HG02840 (cell line): Measurements from ENCODE around the gene GALP.
"Not testable (repeated sequence)": the region's sequence is repeated elsewhere in the genome, so short reads cannot be mapped to it uniquely, and the experiment has no call there.

Experiments
- ATAC-seq: cut with Tn5 transposase; IDR thresholded peaks from one replicate; pipeline ENCODE4 v1.9.1; 2021; ENCODE audit warnings: mild to moderate bottlenecking, moderate library complexity, moderate number of reproducible peaks; ENCODE audit not compliant: unreplicated experiment, low FRiP score

GALP gene

DNA sequence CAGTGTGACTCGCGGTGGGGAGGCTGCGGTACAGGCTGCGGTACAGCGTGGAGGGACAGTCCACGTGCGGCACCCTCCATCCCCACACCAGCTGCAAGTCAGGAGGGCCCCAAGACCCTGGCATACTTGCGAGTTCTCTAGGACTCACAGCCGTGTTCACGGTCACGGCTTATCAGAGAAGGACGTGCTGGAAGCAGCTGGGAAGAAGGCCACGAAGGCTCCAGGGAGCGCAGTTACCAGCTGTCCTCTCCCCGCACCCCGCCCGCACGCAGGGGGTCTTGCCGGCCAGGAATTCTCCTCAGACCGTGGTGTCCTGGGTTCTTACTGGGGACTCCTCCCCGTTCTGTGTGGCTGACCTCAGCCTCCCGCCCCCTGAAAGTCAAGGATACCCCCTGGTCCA, 28.5 kb upstream of the GALP start:
- no peak for ATAC-seq

DNA sequence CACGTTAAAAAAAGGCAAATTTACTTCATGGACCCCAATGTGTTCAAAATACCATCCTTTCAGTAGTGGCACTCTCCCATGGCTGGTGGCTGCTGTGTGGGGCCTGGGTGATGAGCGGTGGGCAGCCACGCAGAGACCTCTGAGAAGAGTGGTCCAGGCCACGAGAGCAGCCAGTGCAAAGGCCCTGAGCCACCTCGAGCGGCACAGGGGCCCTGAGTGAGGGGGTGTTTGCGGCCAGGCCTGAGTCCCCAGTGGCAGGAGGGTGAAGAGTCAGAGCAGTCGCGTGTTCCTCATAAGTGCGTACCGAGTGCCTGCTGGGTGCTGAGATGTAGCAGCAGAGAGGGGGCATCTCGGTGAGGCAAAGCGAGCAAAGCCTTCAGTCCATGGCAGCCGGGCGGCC, 27.7 kb upstream of the GALP start:
- no peak for ATAC-seq

DNA sequence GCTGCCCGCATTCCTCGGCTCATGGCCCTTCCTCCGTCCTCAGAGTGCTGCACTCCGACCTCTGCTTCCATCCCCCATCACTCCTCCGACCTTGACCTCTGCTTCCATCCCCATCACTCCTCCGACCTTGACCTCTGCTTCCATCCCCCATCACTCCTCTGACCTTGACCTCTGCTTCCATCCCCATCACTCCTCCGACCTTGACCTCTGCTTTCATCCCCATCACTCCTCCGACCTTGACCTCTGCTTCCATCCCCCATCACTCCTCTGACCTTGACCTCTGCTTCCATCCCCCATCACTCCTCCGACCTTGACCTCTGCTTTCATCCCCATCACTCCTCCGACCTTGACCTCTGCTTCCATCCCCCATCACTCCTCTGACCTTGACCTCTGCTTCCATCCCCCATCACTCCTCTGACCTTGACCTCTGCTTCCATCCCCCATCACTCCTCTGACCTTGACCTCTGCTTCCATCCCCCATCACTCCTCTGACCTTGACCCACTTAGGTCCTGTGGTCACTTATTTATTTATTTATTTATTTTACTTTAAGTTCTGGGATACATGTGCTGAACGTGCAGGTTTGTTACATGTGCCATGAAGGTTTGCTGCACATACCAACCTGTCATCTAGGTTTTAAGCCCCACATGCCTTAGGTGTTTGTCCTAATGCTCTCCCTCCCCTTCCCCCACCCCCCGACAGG, 26.7 kb upstream of the GALP start:
- not testable (repeated sequence) for ATAC-seq

DNA sequence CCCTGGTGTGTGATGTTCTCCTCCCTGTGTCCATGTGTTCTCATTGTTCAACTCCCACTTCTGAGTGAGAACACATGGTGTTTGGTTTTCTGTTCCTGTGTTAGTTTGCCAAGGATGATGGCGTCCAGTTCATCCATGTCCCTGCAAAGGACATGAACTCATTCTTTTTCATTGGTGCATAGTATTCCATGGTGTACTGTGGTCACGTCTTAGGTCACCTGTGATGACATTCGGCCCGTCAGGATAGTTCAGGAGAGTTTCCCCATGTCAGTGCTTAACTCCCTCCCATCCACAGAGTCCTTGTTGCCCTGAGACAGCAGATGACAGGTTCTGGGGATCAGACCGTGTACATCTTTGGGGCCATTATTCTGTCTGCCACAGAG, 26.2 kb upstream of the GALP start:
- no peak for ATAC-seq

DNA sequence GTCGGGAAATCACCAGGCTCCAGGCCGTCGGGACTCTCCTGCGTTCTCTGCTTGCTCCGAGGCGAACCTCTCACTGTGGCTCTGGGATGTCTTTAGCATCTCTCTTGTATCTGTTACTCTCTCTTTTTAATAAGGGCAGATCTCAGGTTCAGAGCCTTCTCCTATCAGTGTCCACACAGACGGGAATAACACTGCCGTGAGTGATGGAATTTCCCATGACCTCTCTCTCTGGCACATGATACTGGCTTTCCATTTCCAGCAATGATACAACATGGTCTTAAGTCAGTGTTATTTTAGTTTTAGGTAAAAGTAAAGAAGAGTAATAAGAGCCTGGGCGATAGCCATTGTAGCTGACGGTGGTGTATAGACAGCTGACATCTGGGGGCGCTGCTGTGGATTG, 25.4 kb upstream of the GALP start:
- no peak for ATAC-seq

DNA sequence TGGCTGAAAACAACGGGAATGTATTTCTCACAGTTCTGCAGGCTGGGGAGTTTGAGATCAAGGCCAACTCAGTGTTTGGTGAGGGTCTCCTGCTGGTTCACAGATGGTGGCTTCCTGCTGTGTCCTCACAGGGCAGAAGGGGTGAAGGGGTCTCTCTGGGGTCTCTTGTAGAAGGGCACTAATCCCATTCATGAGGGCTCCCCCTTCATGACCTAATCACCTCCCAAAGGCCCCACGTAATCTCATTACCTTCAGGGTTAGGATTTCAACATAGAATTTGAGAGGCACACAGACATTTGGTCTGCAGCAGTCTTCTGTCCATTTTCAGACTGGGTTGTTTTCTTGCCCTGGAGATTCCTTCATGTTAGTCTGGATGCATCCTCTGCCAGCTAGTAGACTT, 23.2 kb upstream of the GALP start:
- ATAC-seq = no peak

DNA sequence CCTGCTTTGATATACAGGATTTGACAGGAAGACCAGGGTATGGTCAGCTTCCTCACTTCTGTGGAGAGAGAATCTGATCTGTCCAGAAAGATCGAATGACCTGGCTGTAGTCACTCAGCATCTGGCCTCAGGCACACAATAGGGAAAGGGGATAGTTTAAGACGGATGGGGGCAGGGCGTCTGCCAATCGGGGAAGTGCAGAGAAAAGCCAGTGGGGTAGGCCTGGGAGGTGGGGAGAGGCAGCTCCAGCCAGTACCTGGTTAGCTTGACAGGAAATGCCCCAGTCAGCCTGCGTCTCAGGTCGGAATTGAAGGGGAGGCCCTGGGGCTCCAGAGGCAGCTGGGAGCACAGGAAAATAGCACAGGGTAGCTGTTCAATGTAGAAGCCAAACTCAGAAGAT, 22.3 kb upstream of the GALP start:
- no peak for ATAC-seq

DNA sequence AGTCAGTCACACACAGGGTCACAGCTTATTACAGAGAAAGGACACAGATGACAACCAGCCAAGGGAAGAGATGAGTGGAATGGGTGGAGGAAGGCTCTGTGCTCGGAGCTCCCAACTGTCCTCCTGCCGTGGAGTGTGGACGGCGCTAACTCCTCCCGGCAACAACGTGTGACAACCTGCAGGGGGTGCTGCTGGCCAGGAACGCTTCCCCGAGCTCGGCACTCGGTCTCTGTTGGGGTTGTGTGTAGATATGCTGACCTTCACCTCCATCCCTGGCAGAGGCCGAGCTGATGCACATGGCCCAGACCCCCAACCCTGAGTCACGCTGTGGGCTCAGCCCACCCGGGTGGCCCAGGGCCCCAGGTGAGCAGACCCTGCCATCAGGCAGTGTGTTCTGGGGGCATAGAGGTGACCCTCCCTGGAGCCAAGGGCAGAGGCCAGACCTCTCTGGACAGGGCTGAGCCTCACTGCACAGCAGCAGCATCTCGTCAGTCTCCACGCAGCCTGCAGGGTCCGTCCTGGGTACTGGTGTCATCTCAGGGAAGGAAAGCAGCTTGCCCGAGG, 20.6 kb upstream of the GALP start:
- ATAC-seq = no peak

DNA sequence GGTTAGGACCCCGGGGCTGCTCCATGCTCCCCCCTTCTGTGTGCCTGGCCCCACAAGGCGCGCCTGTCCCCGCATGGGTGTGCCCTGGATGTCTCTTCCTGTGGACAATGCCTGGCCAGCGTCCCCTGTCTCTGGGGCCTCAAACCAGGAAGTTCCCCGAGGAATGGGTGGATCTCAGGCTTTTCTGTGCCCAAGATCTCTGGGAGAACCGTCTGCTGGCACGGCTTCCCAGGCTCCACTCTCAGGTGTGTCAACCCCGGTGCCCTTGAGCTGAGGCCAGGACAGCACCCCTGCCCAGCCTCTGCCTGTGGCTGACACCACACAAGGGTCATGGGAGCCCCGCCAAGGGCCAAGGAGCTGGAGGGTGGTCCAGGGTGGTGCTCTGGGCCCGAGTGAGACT, 19.0 kb upstream of the GALP start:
- ATAC-seq = no peak

DNA sequence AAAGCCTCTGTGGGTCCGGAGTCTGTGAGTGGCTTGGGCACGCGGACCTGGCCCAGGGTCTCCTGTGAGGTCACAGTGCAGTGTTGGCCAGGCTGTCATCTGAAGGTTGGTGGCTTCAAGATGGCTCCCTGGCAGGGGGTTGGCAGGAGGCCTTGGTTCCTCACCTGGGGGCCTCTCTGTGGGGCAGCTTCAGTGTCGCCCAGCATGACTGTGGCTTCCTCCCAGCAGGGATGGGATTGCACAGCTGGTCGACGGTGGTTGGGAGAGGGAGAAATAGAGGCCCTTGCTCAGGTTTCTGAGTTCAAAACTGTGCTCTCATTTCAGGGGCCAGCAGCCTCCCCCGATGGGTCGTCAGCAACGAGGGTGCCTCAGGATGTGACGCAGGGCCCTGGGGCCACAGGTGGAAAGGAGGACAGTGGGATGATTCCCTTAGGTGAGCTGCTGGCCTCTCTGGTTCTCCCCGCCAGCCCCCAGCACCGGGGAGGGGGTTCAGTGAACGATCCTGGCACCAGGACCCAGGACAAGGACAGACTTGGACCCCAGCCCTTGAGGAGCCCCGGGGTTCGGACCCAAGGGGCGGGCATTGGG, 17.5 kb upstream of the GALP start:
- no peak for ATAC-seq

DNA sequence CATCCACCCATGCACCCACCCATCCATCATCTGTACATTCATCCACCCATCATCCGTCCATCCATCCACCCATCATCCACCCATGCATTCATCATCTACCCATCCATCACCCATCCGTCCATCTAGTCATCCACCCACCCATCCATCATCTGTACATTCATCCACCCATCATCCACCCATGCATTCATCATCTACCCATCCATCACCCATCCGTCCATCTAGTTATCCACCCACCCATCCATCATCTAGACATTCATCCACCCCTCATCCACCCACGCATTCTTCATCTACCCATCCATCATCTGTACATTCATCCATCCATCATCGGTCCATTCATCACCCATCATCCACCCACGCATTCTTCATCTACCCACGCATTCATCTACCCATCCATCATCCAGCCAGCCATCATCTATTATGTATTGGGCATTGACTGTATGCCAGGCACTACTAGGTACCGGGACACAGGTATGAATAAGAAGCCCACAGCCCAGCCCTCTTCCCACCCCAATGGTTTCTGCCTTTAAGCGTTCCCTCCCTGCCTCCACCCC, 16.7 kb upstream of the GALP start:
- no peak for ATAC-seq

DNA sequence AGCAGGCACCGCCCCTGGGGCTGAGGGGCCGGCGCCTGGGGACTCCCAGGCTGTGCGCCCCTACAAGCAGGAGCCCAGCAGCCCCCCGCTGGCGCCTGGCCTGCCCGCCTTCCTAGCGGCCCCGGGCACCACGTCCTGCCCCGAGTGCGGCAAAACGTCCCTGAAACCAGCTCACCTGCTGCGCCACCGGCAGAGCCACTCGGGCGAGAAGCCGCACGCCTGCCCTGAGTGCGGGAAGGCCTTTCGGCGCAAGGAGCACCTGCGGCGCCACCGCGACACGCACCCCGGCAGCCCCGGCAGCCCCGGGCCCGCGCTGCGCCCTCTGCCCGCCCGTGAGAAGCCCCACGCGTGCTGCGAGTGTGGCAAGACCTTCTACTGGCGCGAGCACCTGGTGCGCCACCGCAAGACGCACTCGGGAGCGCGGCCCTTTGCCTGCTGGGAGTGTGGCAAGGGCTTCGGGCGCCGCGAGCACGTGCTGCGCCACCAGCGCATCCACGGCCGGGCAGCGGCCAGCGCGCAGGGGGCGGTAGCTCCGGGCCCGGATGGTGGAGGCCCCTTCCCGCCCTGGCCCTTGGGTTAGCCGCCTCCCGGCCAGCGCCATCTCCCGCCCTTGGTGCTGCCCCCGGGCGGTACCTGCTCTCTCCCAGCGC, 16.1 kb upstream of the GALP start:
- no peak for ATAC-seq

DNA sequence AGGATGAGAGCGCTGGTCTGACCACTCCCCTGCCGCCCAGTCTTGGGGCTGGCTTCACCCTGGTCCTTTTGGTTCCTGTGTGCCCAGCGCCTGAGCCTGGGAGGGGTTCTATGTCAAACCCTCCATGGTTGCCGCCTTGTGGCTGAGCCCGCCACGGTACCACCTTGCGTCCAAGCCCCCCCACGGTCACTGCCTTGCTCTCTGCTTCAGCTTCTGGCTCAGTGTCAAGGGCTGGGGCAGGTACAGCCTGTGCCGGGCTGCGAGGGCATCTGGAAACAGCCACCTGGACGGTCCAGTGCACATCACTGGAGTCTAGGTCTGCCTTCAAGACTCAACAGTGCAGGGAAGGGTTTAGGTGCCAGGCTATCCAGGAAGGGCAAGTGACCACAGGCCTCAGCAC, 14.3 kb upstream of the GALP start:
- ATAC-seq = no peak

DNA sequence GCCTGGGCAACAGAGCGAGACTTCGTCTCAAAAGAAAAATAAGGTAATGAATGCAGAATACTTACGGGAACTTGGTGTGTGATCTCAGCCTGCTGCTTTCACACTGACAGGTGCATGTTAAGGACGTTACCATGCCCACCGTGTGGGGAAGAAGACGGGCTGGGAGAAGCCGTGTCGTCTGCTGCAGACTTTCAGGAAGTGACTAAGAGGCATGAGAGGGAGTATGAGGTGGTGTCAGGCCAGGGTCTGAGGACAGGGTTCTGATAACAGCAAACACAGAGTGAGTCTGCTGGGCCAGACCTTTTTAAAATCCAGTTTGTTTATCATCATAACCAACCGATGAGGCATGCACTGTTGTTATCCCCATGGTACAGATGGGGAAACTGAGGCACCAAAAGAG, 13.6 kb upstream of the GALP start:
- no peak for ATAC-seq

DNA sequence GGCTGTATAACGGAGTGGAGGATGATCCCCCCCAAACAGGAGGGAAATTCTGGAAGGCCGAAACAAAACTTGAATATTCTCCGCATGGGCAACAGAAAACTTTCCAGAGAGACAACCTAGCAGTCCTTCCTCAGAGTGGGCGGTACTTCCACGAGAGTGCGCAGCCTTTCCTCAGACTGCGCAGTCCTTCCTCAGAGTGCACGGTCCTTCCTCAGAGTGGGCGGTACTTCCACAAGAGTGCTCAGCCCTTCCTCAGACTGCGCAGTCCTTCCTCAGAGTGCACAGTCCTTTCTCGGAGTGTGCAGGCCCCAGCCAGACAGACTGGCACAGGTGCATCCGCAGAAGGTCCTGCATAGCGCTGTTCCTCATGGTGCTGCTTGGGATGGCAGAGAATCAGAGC, 12.7 kb upstream of the GALP start:
- no peak for ATAC-seq

DNA sequence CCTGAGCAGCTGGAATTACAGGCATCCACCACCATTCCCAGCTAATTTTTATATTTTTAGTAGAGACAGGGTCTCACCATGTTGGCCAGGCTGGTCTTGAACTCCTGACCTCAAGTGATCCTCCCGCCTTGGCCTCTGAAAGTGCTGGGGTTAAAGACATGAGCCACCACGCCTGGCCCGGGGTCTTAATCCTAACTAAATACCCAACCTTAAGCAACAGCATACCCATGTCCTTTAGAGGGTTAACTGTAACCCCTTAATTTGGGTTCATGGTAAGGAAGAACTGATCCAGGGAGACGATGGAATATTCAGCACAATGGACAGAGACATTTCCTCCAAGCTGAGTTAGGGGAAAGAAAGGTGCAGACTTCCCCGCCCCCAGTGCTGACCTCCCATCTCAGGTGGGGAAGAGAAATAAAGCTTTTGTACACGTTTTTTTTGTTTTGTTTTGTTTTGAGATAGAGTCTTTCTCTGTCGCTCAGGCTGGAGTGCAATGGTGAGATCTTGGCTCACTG, 8.7 kb upstream of the GALP start:
- no peak for ATAC-seq

DNA sequence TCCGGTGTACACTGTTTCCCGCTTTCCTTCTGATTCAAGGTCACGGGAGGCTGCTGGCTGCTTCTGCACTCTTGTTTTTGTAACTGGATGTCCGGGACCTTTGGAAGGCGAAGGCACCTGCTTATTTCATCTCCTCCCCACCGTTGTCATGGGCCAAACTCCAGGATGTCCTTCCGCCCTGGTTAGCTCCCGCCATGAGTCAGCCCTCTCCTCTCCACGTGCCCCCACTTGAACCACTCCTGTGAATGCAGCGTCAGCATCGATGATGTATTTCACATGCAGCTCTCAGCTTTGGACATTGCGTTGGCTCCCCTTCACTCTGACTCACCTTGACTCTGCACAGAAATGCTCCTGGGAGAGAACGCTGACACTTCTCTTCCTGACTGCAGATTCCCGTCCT, 5.5 kb upstream of the GALP start:
- ATAC-seq = no peak

DNA sequence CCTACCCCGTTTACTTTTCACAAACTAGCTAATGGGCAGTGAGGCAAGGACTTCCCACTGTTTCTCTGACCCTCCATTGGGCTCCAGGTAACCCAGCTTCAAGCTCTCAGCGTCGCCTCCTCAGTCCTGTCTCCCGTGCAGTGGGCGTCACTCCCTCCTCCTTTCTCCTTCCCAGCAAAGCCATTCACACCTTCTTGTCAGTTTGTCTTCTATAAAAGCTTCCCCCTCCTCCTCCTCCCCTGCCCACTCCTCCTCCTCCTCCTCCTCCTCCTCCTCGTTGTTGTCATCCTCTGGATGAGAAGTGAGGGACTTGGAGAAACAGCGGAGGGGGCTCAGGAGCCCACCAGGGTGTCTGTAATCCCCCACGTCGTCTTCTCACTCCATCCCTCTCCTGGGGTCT, 1.7 kb upstream of the GALP start:
- no peak for ATAC-seq

DNA sequence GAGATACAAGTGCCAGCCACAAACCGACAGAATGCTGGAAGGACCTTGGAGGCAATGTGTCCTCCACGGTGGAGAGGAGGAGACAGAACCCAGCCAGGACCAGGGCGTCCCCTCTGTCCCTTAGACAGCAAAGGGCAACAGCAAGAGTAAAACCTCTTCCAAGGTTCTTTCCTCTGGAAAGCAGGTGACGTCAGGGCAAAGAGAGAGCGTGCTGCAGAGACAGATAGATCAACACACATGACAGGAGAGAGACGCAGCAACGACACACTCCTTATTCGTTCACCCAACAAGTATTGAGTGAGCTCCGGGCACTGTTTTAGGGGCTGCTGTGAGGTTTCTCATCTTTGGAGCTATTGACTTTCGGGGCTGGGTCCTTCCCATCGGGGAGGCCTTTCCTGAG, 1.3 kb upstream of the GALP start:
- no peak for ATAC-seq

DNA sequence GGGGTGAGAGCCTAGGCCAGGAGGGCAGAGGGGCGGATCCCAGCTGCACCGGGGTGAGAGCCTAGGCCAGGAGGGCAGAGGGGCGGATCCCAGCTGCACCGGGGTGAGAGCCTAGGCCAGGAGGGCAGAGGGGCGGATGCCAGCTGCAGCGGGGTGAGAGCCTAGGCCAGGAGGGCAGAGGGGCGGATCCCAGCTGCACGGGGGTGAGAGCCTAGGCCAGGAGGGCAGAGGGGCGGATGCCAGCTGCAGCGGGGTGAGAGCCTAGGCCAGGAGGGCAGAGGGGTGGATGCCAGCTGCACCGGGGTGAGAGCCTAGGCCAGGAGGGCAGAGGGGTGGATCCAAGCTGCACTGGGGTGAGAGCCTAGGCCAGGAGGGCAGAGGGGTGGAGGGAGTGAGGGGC, 502 bp downstream of the GALP start:
- not testable (repeated sequence) for ATAC-seq

DNA sequence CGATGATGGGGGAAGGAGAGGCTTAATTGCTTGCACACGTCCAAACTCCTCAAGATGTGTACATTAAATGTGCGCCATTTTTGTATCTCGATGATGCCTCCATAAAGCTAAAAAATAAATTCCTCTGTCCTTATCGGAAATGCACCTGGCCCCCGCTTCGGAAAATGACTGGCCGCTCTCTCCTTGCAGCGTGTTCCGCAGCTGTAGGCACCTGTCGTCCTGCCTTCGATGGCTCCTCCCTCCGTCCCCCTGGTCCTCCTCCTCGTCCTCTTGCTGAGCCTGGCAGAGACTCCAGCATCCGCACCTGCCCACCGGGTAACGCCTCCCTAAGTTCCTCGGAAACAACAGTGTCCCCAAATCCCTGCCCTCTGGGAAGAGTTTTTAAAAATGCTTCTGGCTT, 1.1 kb downstream of the GALP start:
- no peak for ATAC-seq
